H1 (cell line): ENCODE data around the gene TPMT. TPM values are rescaled to one million over a fixed set of nuclear protein-coding genes. Genes with fewer than 3 reads are reported as not detected.

Source experiments
- CTCF ChIA-PET: fragments of 300-600 bp; sonication (Branson Sonifier 250); formaldehyde crosslinking; loops from one replicate; lab custom pipeline; 2021; ENCODE audit not compliant: partially characterized antibody; lab: Charles Lee
- POLR2A ChIA-PET: fragments of 300-600 bp; sonication (Branson Sonifier 250); formaldehyde crosslinking; loops from one replicate; lab custom pipeline; 2021; ENCODE audit warnings: inconsistent platforms; ENCODE audit not compliant: partially characterized antibody; lab: Charles Lee
- DNase-seq, 2 experiments: peaks; one replicate each; pipeline versions ENCODE4 v3.0.0 to v3.0.0-alpha.2; 2010 to 2022; ENCODE audit warnings: low spot score in 2 of 2, low read depth in 1 of 2, mixed read lengths in 1 of 2
- FAIRE-seq: peaks from 2 replicates; lab custom pipeline; 2011; peaks lifted over from hg19 to GRCh38; lab: Jason Lieb, UNC
- H2AFZ ChIP-seq: 2 replicates; pipeline ENCODE4 v1.8.1; 2012; ENCODE audit warnings: low read length, inconsistent platforms
- H2AK5ac ChIP-seq: 2 replicates; pipeline ENCODE4 v1.6.1; 2013; ENCODE audit warnings: low read depth, low read length
- H2BK120ac ChIP-seq: replicated peaks from 2 replicates; pipeline ENCODE3; 2013; ENCODE audit warnings: low read depth, low read length, inconsistent platforms
- H2BK12ac ChIP-seq: 2 replicates; pipeline ENCODE4 v1.6.1; 2013; ENCODE audit warnings: low read depth, low read length
- H2BK15ac ChIP-seq: 2 replicates; pipeline ENCODE4 v1.6.1; 2013; ENCODE audit warnings: low read length
- H2BK20ac ChIP-seq: 2 replicates; pipeline ENCODE4 v1.6.1; 2013; ENCODE audit warnings: low read length
- H2BK5ac ChIP-seq: 2 replicates; pipeline ENCODE4 v1.6.1; 2013; ENCODE audit warnings: low read depth, low read length
- H3K14ac ChIP-seq: 2 replicates; pipeline ENCODE4 v1.6.1; 2013; ENCODE audit warnings: inconsistent platforms; ENCODE audit not compliant: insufficient read length
- H3K18ac ChIP-seq: 2 replicates; pipeline ENCODE4 v1.6.1; 2013; ENCODE audit warnings: low read length; ENCODE audit errors: extremely low read depth
- H3K23ac ChIP-seq: 2 replicates; pipeline ENCODE4 v1.6.1; 2013; ENCODE audit warnings: inconsistent platforms; ENCODE audit not compliant: insufficient read length
- H3K23me2 ChIP-seq: 2 replicates; pipeline ENCODE4 v1.6.1; 2013; ENCODE audit warnings: low read depth, low read length
- H3K27ac ChIP-seq: 2 replicates; pipeline ENCODE4 v1.6.1; 2011; ENCODE audit warnings: low read depth, low read length, inconsistent platforms
- H3K27me3 ChIP-seq, 4 experiments: replicated peaks in 1 of 4; 1 replicate in 1 of 4; 2 replicates in 3 of 4; pipeline versions ENCODE4 v1.6.1 to v1.8.1; 2011 to 2013; ENCODE audit warnings: low read length in 3 of 4, mild to moderate bottlenecking in 3 of 4, inconsistent platforms in 2 of 4, mixed read lengths in 2 of 4, moderate library complexity in 1 of 4; ENCODE audit not compliant: control insufficient read depth in 3 of 4, insufficient read depth in 3 of 4; ENCODE audit errors: extremely low read depth in 1 of 4
- H3K36me3 ChIP-seq, 4 experiments: 2 replicates each; pipeline versions ENCODE4 v1.6.1 to v1.8.1; 2011 to 2013; ENCODE audit warnings: mild to moderate bottlenecking in 4 of 4, low read length in 3 of 4, moderate library complexity in 2 of 4, control low read depth in 1 of 4, inconsistent platforms in 1 of 4; ENCODE audit not compliant: insufficient read depth in 4 of 4, control insufficient read depth in 2 of 4
- H3K4ac ChIP-seq: replicated peaks from 2 replicates; pipeline ENCODE3; 2013; ENCODE audit warnings: low read length, low read depth, mixed read lengths, inconsistent platforms; ENCODE audit not compliant: insufficient read length
- H3K4me1 ChIP-seq, 4 experiments: replicated peaks in 1 of 4; 1 replicate in 1 of 4; 2 replicates in 3 of 4; pipeline versions ENCODE4 v1.6.1 to v1.8.1; 2011 to 2013; ENCODE audit warnings: low read length in 3 of 4, inconsistent platforms in 2 of 4, mixed read lengths in 1 of 4; ENCODE audit not compliant: insufficient read depth in 4 of 4, control insufficient read depth in 3 of 4
- H3K4me2 ChIP-seq, 2 experiments: 2 replicates each; pipeline versions ENCODE4 v1.6.1 to v1.8.1; 2011 to 2013; ENCODE audit warnings: low read depth in 2 of 2, low read length in 2 of 2, control low read depth in 1 of 2, inconsistent platforms in 1 of 2, mild to moderate bottlenecking in 1 of 2; ENCODE audit not compliant: insufficient read depth in 1 of 2
- H3K4me3 ChIP-seq, 4 experiments: fragments of 200-600, 300-600 bp in 1 of 4; sonication (generic), shearing (Covaris generic), sonication (Bioruptor Twin) in 1 of 4; 2 replicates each; pipeline versions ENCODE4 v1.5.1 to v1.8.1; 2011 to 2016; ENCODE audit warnings: low read length in 4 of 4, low read depth in 3 of 4, control low read depth in 2 of 4, inconsistent platforms in 2 of 4, mild to moderate bottlenecking in 2 of 4, mixed read lengths in 1 of 4, moderate library complexity in 1 of 4; ENCODE audit not compliant: insufficient read depth in 2 of 4; ENCODE audit errors: extremely low read depth in 1 of 4
- H3K56ac ChIP-seq: replicated peaks from 2 replicates; pipeline ENCODE3; 2013; ENCODE audit warnings: low read depth, mild to moderate bottlenecking, mixed read lengths, low read length, inconsistent platforms; ENCODE audit not compliant: insufficient read length
- H3K79me1 ChIP-seq: 2 replicates; pipeline ENCODE4 v1.6.1; 2013; ENCODE audit warnings: low read depth, low read length, control low read depth
- H3K79me2 ChIP-seq, 2 experiments: 2 replicates each; pipeline versions ENCODE4 v1.6.1 to v1.8.1; 2012 to 2013; ENCODE audit warnings: low read length in 2 of 2, mild to moderate bottlenecking in 2 of 2, inconsistent platforms in 1 of 2; ENCODE audit not compliant: insufficient read depth in 2 of 2, control insufficient read depth in 1 of 2
- H3K9ac ChIP-seq, 4 experiments: replicated peaks in 1 of 4; 1 replicate in 1 of 4; 2 replicates in 3 of 4; pipeline versions ENCODE4 v1.6.1 to v1.8.1; 2011 to 2013; ENCODE audit warnings: low read depth in 3 of 4, low read length in 3 of 4, control low read depth in 2 of 4, mild to moderate bottlenecking in 2 of 4, moderate library complexity in 2 of 4, inconsistent platforms in 1 of 4; ENCODE audit errors: extremely low read depth in 1 of 4
- H3K9me3 ChIP-seq, 2 experiments: 2 replicates each; pipeline versions ENCODE4 v1.6.1 to v1.8.1; 2012 to 2013; ENCODE audit warnings: mild to moderate bottlenecking in 2 of 2, moderate library complexity in 2 of 2, control low read depth in 1 of 2, inconsistent platforms in 1 of 2, low read depth in 1 of 2, low read length in 1 of 2, mixed read lengths in 1 of 2; ENCODE audit not compliant: insufficient read depth in 2 of 2
- H4K20me1 ChIP-seq, 2 experiments: replicated peaks in 1 of 2; 2 replicates each; pipeline versions ENCODE3 to v1.8.1; 2011 to 2013; ENCODE audit warnings: inconsistent platforms in 2 of 2, low read length in 2 of 2, mild to moderate bottlenecking in 1 of 2; ENCODE audit not compliant: insufficient read depth in 2 of 2, control insufficient read depth in 1 of 2
- H4K5ac ChIP-seq: 2 replicates; pipeline ENCODE4 v1.6.1; 2013; ENCODE audit warnings: low read length, low read depth, mixed read lengths, inconsistent platforms; ENCODE audit not compliant: insufficient read length
- H4K8ac ChIP-seq: 2 replicates; pipeline ENCODE4 v1.8.0; 2013; ENCODE audit warnings: mild to moderate bottlenecking, moderate library complexity, low read length, inconsistent platforms; ENCODE audit not compliant: insufficient read depth; ENCODE audit errors: extremely low read depth
- H4K91ac ChIP-seq: replicated peaks from 2 replicates; pipeline ENCODE3; 2013; ENCODE audit warnings: low read length, mixed read lengths, inconsistent platforms; ENCODE audit not compliant: insufficient read length
- BRCA1 ChIP-seq: IDR thresholded peaks from 2 replicates; pipeline ENCODE4 v1.6.1; 2012; ENCODE audit warnings: low read depth, low read length, improper control_type of control experiment
- CEBPB ChIP-seq: IDR thresholded peaks from 2 replicates; pipeline ENCODE4 v1.6.1; 2012; ENCODE audit warnings: low read depth, low read length
- CTBP2 ChIP-seq: IDR thresholded peaks from 2 replicates; pipeline ENCODE4 v1.7.0; 2011; ENCODE audit warnings: borderline replicate concordance, mild to moderate bottlenecking, moderate library complexity, mixed read lengths, low read length; ENCODE audit not compliant: insufficient read depth, insufficient read length
- CTCF ChIP-seq, 3 experiments: IDR thresholded peaks; 1 replicate in 2 of 3; 2 replicates in 1 of 3; pipeline versions ENCODE4 v1.5.1 to v1.6.1; 2011; ENCODE audit warnings: low read length in 3 of 3, mild to moderate bottlenecking in 3 of 3, inconsistent platforms in 2 of 3, low read depth in 1 of 3, moderate library complexity in 1 of 3; ENCODE audit not compliant: insufficient read depth in 1 of 3; ENCODE audit errors: control extremely low read depth in 1 of 3
- RXRA ChIP-seq: IDR thresholded peaks from 2 replicates; pipeline ENCODE4 v1.6.1; 2011; ENCODE audit warnings: low read depth, mild to moderate bottlenecking, low read length, moderate library complexity; ENCODE audit not compliant: insufficient read depth
- TAF1 ChIP-seq: IDR thresholded peaks from 2 replicates; pipeline ENCODE4 v1.6.1; 2011; ENCODE audit warnings: mild to moderate bottlenecking, low read depth, low read length
- TBP ChIP-seq: IDR thresholded peaks from 2 replicates; pipeline ENCODE4 v1.6.1; 2011; ENCODE audit warnings: low read depth, low read length, improper control_type of control experiment
- TCF12 ChIP-seq: IDR thresholded peaks from 2 replicates; pipeline ENCODE4 v1.6.1; 2011; ENCODE audit warnings: low read depth, mild to moderate bottlenecking, low read length
- WGBS, 2 experiments: shearing (Covaris generic) in 1 of 2; methylation state at CpG; one replicate each; pipeline versions ENCODE4 v1.1.6 to v1.1.7; 2013 to 2015; ENCODE audit warnings: low lambda C conversion rate in 2 of 2, mixed read lengths in 2 of 2, inconsistent platforms in 1 of 2, low coverage in 1 of 2, missing lambda C conversion rate in 1 of 2; ENCODE audit not compliant: insufficient replicate concordance in 2 of 2, insufficient coverage in 1 of 2, insufficient read length in 1 of 2; ENCODE audit errors: extremely low coverage in 1 of 2, missing lambda C conversion rate in 1 of 2; 5-methylcytosine and 5-hydroxymethylcytosine counted together
- polyA plus RNA-seq, 7 experiments: library from polyadenylated mRNA; depleted of rRNA in 3 of 7; stranded (reverse) in 5 of 7; unstranded in 2 of 7; fragments of >200 nt in 5 of 7; fragments of 200-250 nt in 2 of 7; gene quantifications; 1 replicate in 5 of 7; 2 replicates in 1 of 7; 4 replicates in 1 of 7; pipeline versions ENCODE4 v1.2.1 to v1.2.3, GENCODE V29; 2011 to 2013; ENCODE audit warnings: missing spikeins in 2 of 7, mixed read lengths in 2 of 7
- total RNA-seq: library from RNA; stranded (reverse); fragmentation: NEBNext Ultra II Directional; extraction: Animal tissue kit (Norgen Biotek cat#: 25700); gene quantifications from 2 replicates; pipeline ENCODE4 v1.2.1, GENCODE V29; 2021
- TF ChIP-seq, protein P1 (sequence below): IDR thresholded peaks from 2 replicates; pipeline ENCODE4 v1.6.1; 2012; ENCODE audit warnings: inconsistent platforms

The TPMT gene
- total and polyA plus RNA-seq, 2 of the 8 experiments (the other 6 are each of a cell fraction or from before 2014, with no cell fraction given), result 12.3 to 17.2 TPM

- Histone ChIP-seq H3K18ac (no peak overlapping the region), H3K56ac (no peak overlapping the region), H4K20me1 (no peaks in the 10 kb centered on the region), H3K4ac (no peak overlapping the region), H3K36me3 (peaks cover 0 to 3% (median under 1%) of the 10 kb centered on the region in 4 experiments; a peak in 4 of 8 replicates), H2AK5ac (no peak overlapping the region), H4K5ac (no peak overlapping the region), H4K91ac (no peak overlapping the region), H3K9me3 (no peaks in the 10 kb centered on the region), H3K79me2 (no peaks in the 10 kb centered on the region), H2BK5ac (no peak overlapping the region), H3K4me3 (peak overlapping the region; percentile 71 to 99 (median 88)), H3K27me3 (no peaks in the 10 kb centered on the region), H2BK15ac (no peak overlapping the region), H2AFZ (no peak overlapping the region), H2BK120ac (no peak overlapping the region), H3K4me2 (peak overlapping the region; percentile 71 to 78), H3K4me1 (peaks cover 0 to 3% (median 1%) of the 10 kb centered on the region in 4 experiments; a peak in 2 of 7 replicates), H2BK20ac (no peak overlapping the region), H2BK12ac (no peak overlapping the region), H3K14ac (no peak overlapping the region), H3K23me2 (peaks cover 1% of the 10 kb centered on the region; the same call in 1 of the 2 replicates), H3K79me1 (no peaks in the 10 kb centered on the region), H4K8ac (no peak overlapping the region), H3K9ac (0 out of 7 replicates have a peak overlapping the region, but pooled peaks of 1 of the 4 experiments have one; percentile 8), H3K23ac (no peak overlapping the region), H3K27ac (no peak overlapping the region)
- DNase-seq, result peak; percentile 60 to 80
- ChIA-PET POLR2A (interaction anchor here (1.6 kb wide), 1 partner anchor 13 kb away, joined by 5 read pairs; no protein-coding TSS in a partner anchor), CTCF (interaction anchor here (0.6 to 1.1 kb wide), 2 partner anchors 26 to 86 kb away, joined by 3 read pairs; no protein-coding TSS in a partner anchor)
- FAIRE-seq, result no peak
- WGBS, 2 experiments, result 5% methylated on average over 23 of the region's 26 CpGs; no CpG with 5 or more reads in 1 of the 2 experiments
- TF ChIP-seq RXRA (no peak), TBP (peak; percentile 41; the same call in 1 of the 2 replicates), CEBPB (no peak), TAF1 (0 out of 2 replicates have a peak, but pooled peaks have one; percentile 22), CTBP2 (peak; percentile 52), CTCF (IDR thresholded peaks at IDR 0.05; ENCODE audit: control extremely low read depth in 1 of 3, insufficient read depth in 1 of 3, low read depth in 1 of 3, low read length in 3 of 3) (peak; percentile 47 to 65 (median 56)), TCF12 (peak; percentile 21; the same call in 1 of the 2 replicates), BRCA1 (no peak)
- TF ChIP-seq, protein P1, sequence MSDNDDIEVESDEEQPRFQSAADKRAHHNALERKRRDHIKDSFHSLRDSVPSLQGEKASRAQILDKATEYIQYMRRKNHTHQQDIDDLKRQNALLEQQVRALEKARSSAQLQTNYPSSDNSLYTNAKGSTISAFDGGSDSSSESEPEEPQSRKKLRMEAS, result peak; percentile 75
Observed at GRCh38 chr6:18155864-18156421, 1.1 kb upstream of the TPMT start.
